ACC112 (cell line): ENCODE data around the gene EEF1E1.

Experiments
- H2AFZ ChIP-seq: fragments of 200-600 bp; sonication (generic); one replicate; pipeline ENCODE4 v1.6.0; 2017; ENCODE audit warnings: antibody characterized with exemption, low read length; ENCODE audit not compliant: unreplicated experiment
- H3K27ac ChIP-seq: fragments of 200-600 bp; sonication (generic); 2 replicates; pipeline ENCODE4 v1.5.1; 2014; ENCODE audit warnings: low read depth, mild to moderate bottlenecking, antibody characterized with exemption, low read length, moderate library complexity
- H3K27me3 ChIP-seq: fragments of 200-600 bp; sonication (generic); 2 replicates; pipeline ENCODE4 v1.6.1; 2014; ENCODE audit warnings: mild to moderate bottlenecking, antibody characterized with exemption, low read length, moderate library complexity, mixed read lengths; ENCODE audit not compliant: insufficient read depth
- H3K36me3 ChIP-seq: fragments of 200-600 bp; sonication (generic); 2 replicates; pipeline ENCODE4 v1.6.1; 2016; ENCODE audit warnings: mild to moderate bottlenecking, antibody characterized with exemption, low read length, moderate library complexity, mixed read lengths; ENCODE audit not compliant: insufficient read depth
- H3K4me1 ChIP-seq: fragments of 200-600 bp; sonication (generic); one replicate; pipeline ENCODE4 v1.6.1; 2016; ENCODE audit warnings: low read length, mixed read lengths; ENCODE audit not compliant: insufficient read depth, unreplicated experiment, control insufficient read depth
- H3K4me3 ChIP-seq: fragments of 200-600 bp; sonication (generic); 2 replicates; pipeline ENCODE4 v1.5.1; 2014; ENCODE audit warnings: mild to moderate bottlenecking, low read depth, low read length
- H3K79me2 ChIP-seq: fragments of 200-600 bp; sonication (generic); one replicate; pipeline ENCODE4 v1.6.0; 2016; ENCODE audit warnings: low read length; ENCODE audit not compliant: control insufficient read depth, unreplicated experiment, insufficient read depth

The EEF1E1 gene

DNA sequence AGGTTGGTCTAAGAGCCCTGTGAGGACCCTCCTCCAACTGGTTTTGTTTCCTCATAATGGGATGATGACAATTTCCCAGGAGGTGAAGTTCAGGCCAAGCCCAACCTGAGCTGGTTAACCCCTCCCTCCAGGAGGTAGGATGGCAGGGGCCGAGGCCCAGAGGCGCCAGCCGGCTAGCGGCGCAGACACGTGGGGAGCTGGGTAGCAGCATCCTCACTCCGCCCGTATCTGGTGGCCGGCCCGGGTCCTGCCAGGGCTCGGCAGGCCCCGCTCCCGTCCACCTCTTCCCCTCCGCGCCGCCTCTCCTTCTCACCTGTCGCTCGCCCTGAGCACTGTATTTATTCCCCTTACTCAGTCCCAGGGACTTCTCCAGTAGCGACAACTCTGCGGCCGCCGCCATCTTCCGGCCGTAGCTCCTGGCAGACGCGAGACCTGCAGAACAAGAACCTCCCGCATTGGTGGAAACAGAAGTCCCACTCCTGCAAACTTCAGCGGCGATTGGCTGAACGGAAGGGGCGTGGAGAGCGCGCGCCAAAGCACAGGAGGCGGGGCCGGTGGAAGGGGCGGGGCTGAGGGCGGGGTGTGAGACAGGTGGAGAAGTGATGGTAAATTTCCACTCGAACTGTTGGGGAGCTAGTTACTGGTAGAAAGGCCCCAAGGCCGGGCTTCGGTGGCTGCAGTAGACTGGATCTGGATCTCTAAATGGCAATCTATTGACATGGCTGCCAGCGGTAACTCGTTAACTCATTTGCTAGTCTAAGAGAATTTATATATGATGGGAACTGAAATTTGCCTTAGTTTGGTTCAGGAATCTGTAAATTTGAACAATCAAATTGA is at the start of gene EEF1E1:
EEF1E1 (minus strand) TSS at position 427 of the 837 bp plus-strand sequence; CDS start at position 400, 27 bp downstream.
- H3K27ac ChIP-seq = peak within 1 kb of the TSS; percentile 43
- H3K27me3 ChIP-seq = no peaks in the 10 kb centered on the region
- H3K36me3 ChIP-seq = 0 out of 2 replicates have a peak, but pooled peaks cover under 1% of the 10 kb centered on the region
- H3K79me2 ChIP-seq = peaks cover 37% of the 10 kb centered on the region
- H3K4me1 ChIP-seq = peaks cover 8% of the 10 kb centered on the region
- peak within 1 kb of the TSS; percentile 92 for H2AFZ ChIP-seq
- peak within 1 kb of the TSS; percentile 97 for H3K4me3 ChIP-seq

GRCh38 chr6:8149350-8149749 is 47.0 kb upstream of the EEF1E1 start:
- no peak overlapping the region for H3K4me3 ChIP-seq
- H3K27me3 ChIP-seq = peaks cover 9% of the 10 kb centered on the region; the same call in 1 of the 2 replicates
- no peaks in the 10 kb centered on the region for H3K4me1 ChIP-seq

DNA sequence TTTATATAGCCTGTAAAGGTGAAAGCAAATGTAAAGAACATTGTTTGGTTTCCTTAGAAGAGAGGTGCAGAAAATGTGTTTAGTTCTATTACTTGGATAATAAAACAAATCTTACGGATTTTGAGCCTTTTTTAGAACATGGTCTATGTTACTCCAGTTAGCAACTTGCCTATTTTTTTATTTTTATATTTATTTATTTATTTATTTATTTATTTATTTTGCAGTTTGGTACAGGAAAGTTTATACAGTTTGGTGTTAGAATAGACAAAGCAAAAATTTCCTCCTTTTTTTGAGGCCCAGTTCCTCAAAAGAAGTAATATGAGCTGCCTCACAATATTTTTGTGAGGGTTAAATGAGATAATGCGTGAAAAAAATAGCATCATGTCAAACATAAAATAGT is 41.6 kb upstream of the EEF1E1 start:
- no peaks in the 10 kb centered on the region for H3K4me1 ChIP-seq
- H2AFZ ChIP-seq = no peak overlapping the region
- H3K27me3 ChIP-seq = peaks cover 9% of the 10 kb centered on the region; the same call in 1 of the 2 replicates
- H3K36me3 ChIP-seq = no peaks in the 10 kb centered on the region
- H3K4me3 ChIP-seq = no peak overlapping the region
- no peaks in the 10 kb centered on the region for H3K79me2 ChIP-seq
- no peak overlapping the region for H3K27ac ChIP-seq

More at GRCh38 chr6:8149350-8149749, 47.0 kb upstream of the EEF1E1 start:
- Histone ChIP-seq H2AFZ (no peak overlapping the region), H3K36me3 (no peaks in the 10 kb centered on the region), H3K27ac (no peak overlapping the region), H3K79me2 (no peaks in the 10 kb centered on the region)

GRCh38 chr6:8139451-8139850 is 37.1 kb upstream of the EEF1E1 start:
- H3K4me3 ChIP-seq = no peak overlapping the region
- no peak overlapping the region for H2AFZ ChIP-seq
- H3K4me1 ChIP-seq = no peaks in the 10 kb centered on the region
- H3K27me3 ChIP-seq = no peaks in the 10 kb centered on the region
- no peaks in the 10 kb centered on the region for H3K79me2 ChIP-seq
- H3K36me3 ChIP-seq = no peaks in the 10 kb centered on the region
- H3K27ac ChIP-seq = no peak overlapping the region

DNA sequence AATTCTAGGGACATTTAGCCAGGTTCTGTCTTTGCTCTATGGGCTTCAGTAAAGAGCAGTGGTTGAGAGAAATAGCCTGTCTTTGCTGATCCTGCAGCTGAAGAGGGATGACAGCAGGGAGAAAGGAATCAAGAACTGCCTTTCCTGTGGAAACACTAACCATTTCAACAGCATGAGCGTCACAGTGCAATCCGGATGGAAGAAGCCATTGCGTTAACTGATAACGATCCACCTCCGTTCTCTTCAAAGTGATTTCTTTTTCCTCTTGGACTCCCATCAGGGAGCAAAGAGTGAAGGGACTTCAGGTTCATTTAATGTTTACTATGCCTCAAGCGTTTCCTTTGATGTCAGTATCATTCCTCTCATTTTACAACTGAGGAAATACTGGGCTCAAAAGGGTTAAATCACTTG is 35.2 kb upstream of the EEF1E1 start:
- no peak overlapping the region for H3K4me3 ChIP-seq
- H3K27ac ChIP-seq = no peak overlapping the region
- no peaks in the 10 kb centered on the region for H3K36me3 ChIP-seq
- H3K27me3 ChIP-seq = no peaks in the 10 kb centered on the region
- H3K79me2 ChIP-seq = no peaks in the 10 kb centered on the region
- no peaks in the 10 kb centered on the region for H3K4me1 ChIP-seq
- no peak overlapping the region for H2AFZ ChIP-seq

- Histone ChIP-seq H3K79me2 (no peaks in the 10 kb centered on the region), H2AFZ (no peak overlapping the region), H3K27me3 (no peaks in the 10 kb centered on the region), H3K4me1 (no peaks in the 10 kb centered on the region), H3K27ac (no peak overlapping the region), H3K4me3 (no peak overlapping the region), H3K36me3 (no peaks in the 10 kb centered on the region)
These were observed 32.9 kb upstream of the EEF1E1 start for GRCh38 chr6:8135276-8135675.

DNA sequence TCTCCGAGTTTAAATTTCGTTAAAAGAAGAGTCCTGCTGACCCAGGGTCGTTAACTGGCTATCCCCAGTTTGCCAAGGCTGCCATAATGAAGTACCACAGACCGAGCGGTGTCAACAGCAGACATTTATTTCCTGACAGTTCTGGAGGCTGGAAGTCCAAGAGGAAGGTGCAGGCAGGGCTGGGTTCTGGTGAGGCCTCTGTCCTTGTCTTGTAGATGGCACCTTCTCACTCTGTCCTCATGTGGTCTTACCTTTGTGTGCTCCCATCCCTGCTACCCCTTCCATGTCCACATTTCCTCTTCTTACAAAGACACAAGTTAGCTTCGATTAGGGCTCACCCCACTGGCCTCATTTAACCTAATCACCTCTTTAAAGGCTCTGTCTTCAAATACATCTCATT is 29.8 kb upstream of the EEF1E1 start:
- Histone ChIP-seq H3K27ac (no peak overlapping the region), H2AFZ (no peak overlapping the region), H3K4me1 (no peaks in the 10 kb centered on the region), H3K4me3 (no peak overlapping the region), H3K79me2 (no peaks in the 10 kb centered on the region), H3K36me3 (no peaks in the 10 kb centered on the region), H3K27me3 (no peaks in the 10 kb centered on the region)

GRCh38 chr6:8131265-8131897 is 29.0 kb upstream of the EEF1E1 start:
- H3K79me2 ChIP-seq = no peaks in the 10 kb centered on the region
- H3K4me3 ChIP-seq = no peak overlapping the region
- H3K36me3 ChIP-seq = no peaks in the 10 kb centered on the region
- no peaks in the 10 kb centered on the region for H3K27me3 ChIP-seq
- no peaks in the 10 kb centered on the region for H3K4me1 ChIP-seq
- H2AFZ ChIP-seq = no peak overlapping the region
- H3K27ac ChIP-seq = no peak overlapping the region

DNA sequence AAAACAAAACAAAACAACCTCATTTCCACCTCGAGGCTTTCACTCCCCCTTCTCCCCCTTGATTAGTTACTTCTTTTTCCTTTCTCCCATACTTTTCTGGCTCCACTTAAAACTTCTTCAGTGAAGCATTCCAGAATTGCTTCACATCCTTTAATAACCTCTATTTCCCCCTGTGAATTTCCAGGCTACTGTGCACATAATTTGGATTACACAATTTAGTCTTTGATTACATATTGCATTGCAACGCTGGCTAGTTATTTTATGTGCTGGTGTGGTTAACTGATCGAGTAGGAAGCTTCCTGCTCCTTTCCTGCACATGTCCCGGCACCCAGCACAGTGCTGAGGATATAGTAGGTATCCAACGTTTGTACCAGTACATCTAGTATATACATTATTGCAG is 28.1 kb upstream of the EEF1E1 start:
- Histone ChIP-seq H3K36me3 (no peaks in the 10 kb centered on the region), H3K27me3 (no peaks in the 10 kb centered on the region), H3K27ac (no peak overlapping the region), H2AFZ (no peak overlapping the region), H3K4me3 (no peak overlapping the region), H3K79me2 (no peaks in the 10 kb centered on the region), H3K4me1 (no peaks in the 10 kb centered on the region)

- H3K27me3 ChIP-seq = no peaks in the 10 kb centered on the region
- no peak overlapping the region for H2AFZ ChIP-seq
- no peak overlapping the region for H3K4me3 ChIP-seq
- H3K27ac ChIP-seq = no peak overlapping the region
- no peaks in the 10 kb centered on the region for H3K36me3 ChIP-seq
- no peaks in the 10 kb centered on the region for H3K4me1 ChIP-seq
- H3K79me2 ChIP-seq = no peaks in the 10 kb centered on the region
These were observed 20.9 kb upstream of the EEF1E1 start for GRCh38 chr6:8123236-8123635.

DNA sequence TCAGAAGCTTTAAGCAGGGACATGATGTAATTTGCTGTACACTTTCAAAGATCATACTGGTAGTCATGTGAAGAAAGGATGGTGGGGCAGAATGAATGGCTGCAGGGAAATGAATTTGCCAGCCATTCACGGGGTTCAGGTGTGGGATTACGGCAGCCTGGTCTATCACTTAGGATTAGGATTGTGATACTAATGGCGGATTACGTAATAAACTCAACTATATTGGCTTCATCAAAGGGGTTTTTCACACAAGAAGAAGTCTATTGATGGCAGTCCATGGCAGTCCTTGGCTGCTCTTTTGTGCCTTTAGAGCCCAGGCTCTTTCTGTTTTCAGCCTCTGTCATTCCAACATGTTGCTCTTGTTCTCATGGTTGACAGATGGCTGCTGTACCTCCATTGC is 12.6 kb upstream of the EEF1E1 start:
- Histone ChIP-seq H2AFZ (no peak overlapping the region), H3K27ac (no peak overlapping the region), H3K79me2 (no peaks in the 10 kb centered on the region), H3K36me3 (no peaks in the 10 kb centered on the region), H3K27me3 (no peaks in the 10 kb centered on the region), H3K4me1 (no peaks in the 10 kb centered on the region), H3K4me3 (no peak overlapping the region)
